Measurements from ENCODE around the gene PLK1.

DNA sequence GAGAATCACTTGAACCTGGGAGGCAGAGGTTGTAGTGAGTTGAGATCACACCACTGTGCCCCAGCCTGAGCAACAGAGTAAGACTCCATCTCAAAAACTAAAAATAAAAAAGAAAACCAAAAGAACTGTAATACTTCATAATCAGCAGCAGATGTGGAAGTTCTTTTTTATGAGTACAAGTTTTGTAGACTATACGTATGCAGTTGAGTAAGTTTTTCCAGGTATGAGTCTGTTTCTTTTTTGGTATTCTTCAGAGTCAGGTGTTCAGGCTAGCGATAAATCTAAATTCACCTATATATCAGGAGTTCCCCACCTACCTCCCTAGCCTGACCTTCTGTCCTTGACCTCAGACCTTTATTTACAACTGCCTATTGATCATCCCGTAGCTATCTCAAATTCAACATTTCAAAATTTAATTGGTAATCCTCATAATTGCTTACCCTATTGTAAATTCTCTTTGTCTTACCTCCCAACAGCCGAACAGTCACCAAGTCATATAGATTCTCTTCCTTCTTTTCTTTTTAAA is 26.7 kb upstream of the PLK1 start:
- TF ChIP-seq POLR2A (IDR thresholded peaks at IDR 0.05; ENCODE audit: low read length) = no peak
- TF ChIP-seq GATA1 (IDR thresholded peaks at IDR 0.05; ENCODE audit: low read depth, low read length) = no peak
